CD4-positive, alpha-beta T cell (primary cell): Measurements from ENCODE around the gene CCDC107. TPM values are rescaled to one million over a fixed set of nuclear protein-coding genes. Genes with fewer than 3 reads are reported as not detected.

Source experiments
- ATAC-seq: fragments of 200-7000 bp; cut with Tn5 transposase; one replicate; pipeline ENCODE4 v1.10.0; 2022; ENCODE audit warnings: mild to moderate bottlenecking; ENCODE audit not compliant: poor library complexity
- CTCF ChIA-PET: fragments of 350-600 bp; sonication (Branson Sonifier 250); formaldehyde crosslinking; loops from one replicate; lab custom pipeline; 2021; ENCODE audit warnings: antibody characterized with exemption, inconsistent platforms; lab: Charles Lee
- POLR2A ChIA-PET: fragments of 350-600 bp; sonication (Branson Sonifier 250); formaldehyde crosslinking; loops from one replicate; lab custom pipeline; 2021; ENCODE audit warnings: antibody characterized with exemption, inconsistent platforms; lab: Charles Lee
- DNase-seq, 14 experiments: peaks; one replicate each; pipeline ENCODE4 v3.0.0-alpha.2; 2013 to 2020; ENCODE audit warnings: mixed read lengths in 2 of 14
- H3K27ac ChIP-seq, 2 donors: one replicate each; pipeline versions ENCODE4 v1.5.1 to v1.7.0; 2013; ENCODE audit warnings: low read length in 2 of 2, low read depth in 1 of 2, mild to moderate bottlenecking in 1 of 2
- H3K27me3 ChIP-seq, 2 experiments: 1 replicate in 1 of 2; 2 replicates in 1 of 2; pipeline versions ENCODE4 v1.6.1 to v1.7.0; 2013; ENCODE audit warnings: low read length in 2 of 2, control low read depth in 1 of 2, mild to moderate bottlenecking in 1 of 2, moderate library complexity in 1 of 2; ENCODE audit not compliant: insufficient read depth in 2 of 2, control insufficient read depth in 1 of 2
- H3K36me3 ChIP-seq: one replicate; pipeline ENCODE4 v1.6.1; 2013; ENCODE audit warnings: low read length, control low read depth; ENCODE audit not compliant: insufficient read depth
- H3K4me1 ChIP-seq: one replicate; pipeline ENCODE4 v1.6.1; 2013; ENCODE audit warnings: low read length, control low read depth; ENCODE audit not compliant: insufficient read depth
- H3K4me3 ChIP-seq: one replicate; pipeline ENCODE4 v1.5.1; 2013; ENCODE audit warnings: mild to moderate bottlenecking, low read length, moderate library complexity
- H3K9me3 ChIP-seq, 2 experiments: 1 replicate in 1 of 2; 2 replicates in 1 of 2; pipeline versions ENCODE4 v1.6.1 to v1.7.0; 2013; ENCODE audit warnings: low read length in 2 of 2, mild to moderate bottlenecking in 2 of 2, control low read depth in 1 of 2, moderate library complexity in 1 of 2; ENCODE audit not compliant: control insufficient read depth in 1 of 2, insufficient read depth in 1 of 2
- H3K27ac Mint-ChIP-seq: one replicate; pipeline ENCODE4 v1.8.0; 2020; ENCODE audit warnings: mixed read lengths
- H3K27me3 Mint-ChIP-seq: one replicate; pipeline ENCODE4 v1.8.0; 2021; ENCODE audit warnings: mixed read lengths
- H3K36me3 Mint-ChIP-seq: one replicate; pipeline ENCODE4 v1.8.0; 2021; ENCODE audit warnings: low read depth, mixed read lengths
- H3K4me1 Mint-ChIP-seq: one replicate; pipeline ENCODE4 v1.8.0; 2021; ENCODE audit warnings: low read depth, mixed read lengths
- H3K4me3 Mint-ChIP-seq: one replicate; pipeline ENCODE4 v1.8.0; 2020; ENCODE audit warnings: mild to moderate bottlenecking, mixed read lengths
- H3K9me3 Mint-ChIP-seq: one replicate; pipeline ENCODE4 v1.8.0; 2020; ENCODE audit warnings: mixed read lengths
- intact Hi-C, 2 experiments: fragments of 100-400 bp; cut with DNase I in 1 of 2; cut with micrococcal nuclease in 1 of 2; formaldehyde crosslinking; loops; one replicate each; pipeline versions ENCODE4 v1.15.1 to v1.9.0; 2023 to 2025; cut with DNase I, micrococcal nuclease
- total RNA-seq, 174 experiments: library from RNA in 2 of 174; stranded (reverse) in 2 of 174; gene quantifications; one replicate each; pipeline ENCODE4 v1.2.3 and lab custom pipeline; 2021 to 2026
- TF ChIP-seq, protein P1 (sequence below): fragments of 200-600 bp; IDR thresholded peaks from one replicate; pipeline ENCODE4 v1.8.0; 2022; ENCODE audit warnings: antibody characterized with exemption, mild to moderate bottlenecking

CCDC107 gene
- total RNA-seq, 2 experiments from 2014 or later: 10.2 TPM

DNA sequence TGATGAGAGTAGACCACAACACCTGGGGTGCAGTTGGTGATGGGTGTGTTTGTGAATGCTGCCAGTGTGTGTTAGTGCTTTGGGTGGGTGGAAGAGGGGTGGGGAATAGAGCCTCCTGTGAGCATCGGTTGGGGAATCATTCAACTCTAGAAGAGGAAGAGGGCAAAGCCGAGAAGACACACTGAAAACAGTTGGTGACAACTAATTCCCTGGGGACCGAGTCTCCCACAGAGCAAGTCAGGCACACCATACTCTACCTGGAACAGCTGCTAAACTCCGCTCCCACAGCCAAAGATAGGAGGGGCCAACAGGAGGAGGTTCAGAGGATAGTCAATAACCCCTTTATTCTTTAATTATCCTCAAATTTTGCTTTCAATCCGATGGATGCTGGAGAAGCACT lies 8.5 kb downstream of the CCDC107 start:
- no peak overlapping the region for H3K4me3 ChIP-seq
- TF ChIP-seq, protein P1, sequence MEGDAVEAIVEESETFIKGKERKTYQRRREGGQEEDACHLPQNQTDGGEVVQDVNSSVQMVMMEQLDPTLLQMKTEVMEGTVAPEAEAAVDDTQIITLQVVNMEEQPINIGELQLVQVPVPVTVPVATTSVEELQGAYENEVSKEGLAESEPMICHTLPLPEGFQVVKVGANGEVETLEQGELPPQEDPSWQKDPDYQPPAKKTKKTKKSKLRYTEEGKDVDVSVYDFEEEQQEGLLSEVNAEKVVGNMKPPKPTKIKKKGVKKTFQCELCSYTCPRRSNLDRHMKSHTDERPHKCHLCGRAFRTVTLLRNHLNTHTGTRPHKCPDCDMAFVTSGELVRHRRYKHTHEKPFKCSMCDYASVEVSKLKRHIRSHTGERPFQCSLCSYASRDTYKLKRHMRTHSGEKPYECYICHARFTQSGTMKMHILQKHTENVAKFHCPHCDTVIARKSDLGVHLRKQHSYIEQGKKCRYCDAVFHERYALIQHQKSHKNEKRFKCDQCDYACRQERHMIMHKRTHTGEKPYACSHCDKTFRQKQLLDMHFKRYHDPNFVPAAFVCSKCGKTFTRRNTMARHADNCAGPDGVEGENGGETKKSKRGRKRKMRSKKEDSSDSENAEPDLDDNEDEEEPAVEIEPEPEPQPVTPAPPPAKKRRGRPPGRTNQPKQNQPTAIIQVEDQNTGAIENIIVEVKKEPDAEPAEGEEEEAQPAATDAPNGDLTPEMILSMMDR: no peak
- no peak overlapping the region for H3K27ac ChIP-seq
- ChIA-PET CTCF (no interaction called here), POLR2A (interaction anchor here (1.0 to 2.7 kb wide), 3 partner anchors 10 to 20 kb away, joined by 6 to 20 read pairs (median 10); partner anchors contain the start of gene SIT1)
- peaks cover 44% of the 10 kb centered on the region for H3K4me1 ChIP-seq
- H3K36me3 ChIP-seq: no peaks in the 10 kb centered on the region
- H3K27me3 Mint-ChIP-seq: no peaks in the 10 kb centered on the region
- no peaks in the 10 kb centered on the region for H3K9me3 ChIP-seq
- DNase-seq (no peak), ATAC-seq (no peak)
- intact Hi-C loops: no loop called here
- H3K27ac Mint-ChIP-seq: no peak overlapping the region
- peaks cover 55% of the 10 kb centered on the region for H3K4me1 Mint-ChIP-seq
- H3K9me3 Mint-ChIP-seq: no peaks in the 10 kb centered on the region
- H3K36me3 Mint-ChIP-seq: peaks cover 5% of the 10 kb centered on the region
- peak overlapping the region; percentile 35 for H3K4me3 Mint-ChIP-seq
- H3K27me3 ChIP-seq: no peaks in the 10 kb centered on the region

DNA sequence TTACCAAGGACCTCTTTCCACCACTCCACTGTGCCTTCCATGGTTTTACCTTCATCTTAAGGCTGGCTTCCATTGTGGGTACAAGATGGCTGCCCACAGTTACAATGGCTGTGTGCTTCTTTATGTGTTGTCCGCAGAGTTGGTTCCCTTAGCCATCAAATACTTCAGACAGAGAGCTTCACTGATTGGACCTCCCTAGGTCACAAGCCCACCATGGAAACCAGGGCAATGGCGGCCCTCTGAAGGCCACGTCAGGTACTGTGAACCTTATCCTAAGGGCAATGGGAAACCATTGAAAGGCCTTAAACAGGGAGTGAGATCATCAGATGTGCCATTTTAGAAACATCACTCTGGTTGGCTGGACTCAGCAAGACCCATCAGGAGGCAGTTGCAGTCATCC lies 9.8 kb downstream of the CCDC107 start:
- Mint-ChIP-seq H3K27ac (no peak overlapping the region), H3K4me1 (peaks cover 41% of the 10 kb centered on the region), H3K9me3 (no peaks in the 10 kb centered on the region), H3K36me3 (no peaks in the 10 kb centered on the region), H3K4me3 (no peak overlapping the region), H3K27me3 (no peaks in the 10 kb centered on the region)
- Histone ChIP-seq H3K4me1 (peaks cover 30% of the 10 kb centered on the region), H3K27me3 (no peaks in the 10 kb centered on the region), H3K27ac (no peak overlapping the region), H3K36me3 (no peaks in the 10 kb centered on the region), H3K4me3 (no peak overlapping the region), H3K9me3 (no peaks in the 10 kb centered on the region)
- no peak for DNase-seq
- no peak for ATAC-seq
- ChIA-PET POLR2A (no interaction called here), CTCF (interaction anchor here (1.4 kb wide), 1 partner anchor 28 kb away, joined by 3 read pairs; no protein-coding TSS in a partner anchor)
- intact Hi-C loops: loop anchor here in 1 of 2 experiments (2.0 kb wide), 1 partner anchor 17 kb away; no protein-coding TSS in a partner anchor
- TF ChIP-seq, protein P1: no peak

DNA sequence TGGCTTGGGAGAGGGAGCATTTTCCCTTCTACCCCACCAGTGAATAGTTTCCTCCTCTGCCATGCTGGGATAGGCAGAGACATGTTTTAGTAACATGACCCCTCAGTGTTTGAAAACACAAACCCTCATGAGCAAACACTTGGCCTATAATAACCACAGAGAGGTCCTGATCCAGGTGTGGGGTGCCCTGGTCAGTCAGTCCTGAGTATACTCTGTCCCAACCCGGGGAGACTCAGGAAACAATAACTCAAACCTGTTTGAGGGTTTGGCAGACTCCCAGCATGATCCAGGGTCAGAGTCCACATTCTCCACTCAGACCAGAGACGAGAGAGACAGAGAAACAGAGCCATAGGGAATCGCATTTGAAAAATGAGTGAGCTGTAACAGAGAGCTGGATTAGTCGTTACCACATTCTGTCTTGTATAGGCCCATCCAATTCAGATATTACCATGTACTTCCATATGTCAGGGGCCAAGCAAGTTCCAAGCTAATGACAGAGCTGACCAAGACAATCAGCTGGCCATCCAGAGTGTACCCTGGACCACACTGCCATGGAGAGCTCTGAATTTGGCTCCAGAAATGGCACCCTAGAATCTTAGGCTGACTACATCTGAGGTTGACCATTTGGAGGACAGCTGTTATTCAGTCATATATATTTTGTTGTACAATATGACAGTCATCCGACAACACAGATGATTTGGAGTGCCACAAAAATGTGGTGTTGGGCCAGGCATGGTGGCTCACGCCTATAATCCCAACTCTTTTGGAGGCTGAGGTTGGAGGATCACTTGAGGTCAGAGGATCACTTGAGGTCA lies 11.4 kb downstream of the CCDC107 start:
- CTCF ChIA-PET: interaction anchor here (2.2 kb wide), 1 partner anchor 27 kb away, joined by 7 read pairs; no protein-coding TSS in a partner anchor
- POLR2A ChIA-PET: interaction anchor here (0.6 kb wide), 1 partner anchor 52 kb away, joined by 3 read pairs; no protein-coding TSS in a partner anchor

More for the DNA sequence above, 11.4 kb downstream of the CCDC107 start:
- Mint-ChIP-seq H3K4me3 (no peak overlapping the region), H3K9me3 (no peaks in the 10 kb centered on the region), H3K27me3 (peaks cover under 1% of the 10 kb centered on the region), H3K4me1 (peaks cover 26% of the 10 kb centered on the region), H3K27ac (no peak overlapping the region), H3K36me3 (no peaks in the 10 kb centered on the region)
- Histone ChIP-seq H3K4me1 (peaks cover 16% of the 10 kb centered on the region), H3K27me3 (no peaks in the 10 kb centered on the region), H3K27ac (no peak overlapping the region), H3K36me3 (no peaks in the 10 kb centered on the region), H3K4me3 (no peak overlapping the region), H3K9me3 (no peaks in the 10 kb centered on the region)
- TF ChIP-seq, protein P1: no peak
- DNase-seq (no peak), ATAC-seq (no peak)
- intact Hi-C loops: loop anchor here in 1 of 2 experiments (2.0 kb wide), 1 partner anchor 15 kb away; no protein-coding TSS in a partner anchor
